Measurements from ENCODE around the gene TEC.
"Not testable (repeated sequence)": the region's sequence is repeated elsewhere in the genome, so short reads cannot be mapped to it uniquely, and the experiment has no call there.

The TEC gene

GRCh38 chr4:48268956-48269860 lies at the start of gene TEC:
Gene TEC, minus strand, starts transcription at chr4:48269838. Its CDS starts 41,224 bp downstream, at chr4:48228614.
- Mint-ChIP-seq H3K27ac (peak within 1 kb of the TSS; percentile 81), H3K9me3 (no peaks in the 10 kb centered on the region), H3K4me1 (peaks cover 32% of the 10 kb centered on the region), H3K36me3 (no peaks in the 10 kb centered on the region), H3K4me3 (peak within 1 kb of the TSS; percentile 91), H3K27me3 (no peaks in the 10 kb centered on the region)
- peak; percentile 67 for ATAC-seq

DNA sequence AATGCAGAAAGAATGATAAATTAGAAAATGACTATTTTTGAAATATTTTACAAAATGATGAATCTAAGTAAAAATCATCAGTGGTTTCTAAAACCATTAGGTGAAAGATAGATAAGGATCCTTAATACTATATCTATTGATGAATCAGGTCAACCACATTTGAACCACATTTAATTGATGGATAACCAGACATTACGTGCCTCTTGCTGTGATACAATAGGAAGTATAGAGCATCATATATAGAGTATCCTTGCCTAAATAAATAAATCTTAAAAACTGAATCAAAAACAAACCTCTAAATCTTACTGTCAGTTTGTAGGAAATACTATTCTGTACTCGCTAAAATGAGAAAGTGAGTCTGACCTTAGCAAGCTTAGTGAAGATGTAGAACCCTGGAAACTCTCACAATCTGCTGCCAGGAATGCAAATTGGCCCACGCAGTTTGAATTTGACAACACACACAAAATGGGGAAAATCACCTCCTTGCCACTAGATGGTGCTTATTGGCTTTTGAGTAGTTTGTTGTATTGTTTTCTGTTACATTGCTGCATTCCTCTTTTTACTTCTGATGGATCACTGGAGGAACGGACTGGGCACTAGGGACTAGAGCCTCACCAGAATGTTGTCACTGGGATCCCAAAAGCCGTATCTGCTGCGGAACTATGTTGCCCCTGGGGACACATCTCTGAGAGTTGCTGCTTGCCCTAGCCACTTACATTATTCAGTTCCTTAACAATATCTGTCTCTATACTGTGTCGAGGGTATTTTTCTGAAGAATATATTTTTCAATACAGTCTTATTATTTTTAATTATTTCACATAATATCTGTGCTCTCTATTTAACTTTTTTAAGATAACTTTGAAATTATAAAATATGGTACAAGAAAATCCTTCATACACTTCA lies 46.3 kb upstream of the TEC start:
- no peaks in the 10 kb centered on the region for H3K9me3 Mint-ChIP-seq
- ATAC-seq = no peak
- H3K36me3 Mint-ChIP-seq = no peaks in the 10 kb centered on the region
- H3K4me3 Mint-ChIP-seq = no peak overlapping the region
- no peaks in the 10 kb centered on the region for H3K27me3 Mint-ChIP-seq
- H3K4me1 Mint-ChIP-seq = peaks cover 6% of the 10 kb centered on the region
- no peak overlapping the region for H3K27ac Mint-ChIP-seq

DNA sequence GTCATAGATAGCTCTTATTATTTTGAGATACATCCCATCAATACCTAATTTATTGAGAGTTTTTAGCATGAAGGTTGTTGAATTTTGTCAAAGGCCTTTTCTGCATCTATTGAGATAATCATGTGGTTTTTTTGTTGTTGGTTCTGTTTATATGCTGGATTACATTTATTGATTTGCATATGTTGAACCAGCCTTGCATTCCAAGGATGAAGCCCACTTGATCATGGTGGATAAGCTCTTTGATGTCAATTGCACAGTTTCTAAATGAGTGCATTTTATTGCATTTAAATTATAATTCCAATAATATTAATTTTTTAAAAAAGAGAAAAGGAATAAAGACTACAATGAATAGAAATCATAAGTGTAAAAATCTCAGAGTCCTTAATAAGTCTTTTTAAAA lies 45.1 kb upstream of the TEC start:
- H3K4me3 Mint-ChIP-seq, H3K27me3 Mint-ChIP-seq, H3K4me1 Mint-ChIP-seq, H3K27ac Mint-ChIP-seq, H3K9me3 Mint-ChIP-seq, ATAC-seq, H3K36me3 Mint-ChIP-seq: not testable (repeated sequence)

DNA sequence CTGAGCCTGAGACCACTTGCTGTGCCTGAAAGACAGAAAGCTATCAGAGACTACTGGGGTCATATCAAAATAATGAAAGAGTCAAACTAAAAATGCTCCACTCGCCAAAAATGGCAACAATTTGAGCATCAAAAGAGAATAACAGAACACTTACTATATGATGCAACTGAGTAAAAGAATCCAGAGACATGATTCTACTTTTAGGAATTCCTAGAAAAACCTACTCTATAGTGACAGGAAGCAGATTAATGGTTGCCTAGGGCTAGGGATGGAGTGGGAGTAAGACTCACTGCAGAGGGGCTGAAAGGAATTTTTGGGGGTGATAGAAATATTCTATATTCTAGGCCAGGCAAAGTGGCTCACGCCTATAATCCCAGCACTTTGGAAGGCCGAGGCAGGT lies 42.3 kb upstream of the TEC start:
- no peaks in the 10 kb centered on the region for H3K27me3 Mint-ChIP-seq
- no peak overlapping the region for H3K27ac Mint-ChIP-seq
- no peaks in the 10 kb centered on the region for H3K9me3 Mint-ChIP-seq
- H3K36me3 Mint-ChIP-seq = no peaks in the 10 kb centered on the region
- H3K4me3 Mint-ChIP-seq = no peak overlapping the region
- ATAC-seq = no peak
- peaks cover 6% of the 10 kb centered on the region for H3K4me1 Mint-ChIP-seq

DNA sequence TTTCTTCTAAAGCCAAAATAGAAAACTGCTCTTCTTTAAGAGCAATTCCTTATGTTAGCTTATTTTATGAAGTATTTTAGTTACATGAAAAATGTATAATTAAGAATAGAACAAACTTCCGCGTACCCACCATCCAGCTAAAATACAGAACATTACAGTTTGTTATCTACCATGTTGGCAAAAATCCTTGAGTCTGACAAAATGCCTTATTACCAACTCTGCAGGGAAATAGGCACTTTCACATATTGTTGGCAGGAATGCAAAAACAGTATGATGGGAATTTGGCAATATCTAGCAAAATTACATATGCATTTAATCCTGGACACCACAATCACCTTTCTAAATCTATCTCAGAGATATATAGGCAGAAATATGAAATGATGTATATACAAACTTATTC lies 39.3 kb upstream of the TEC start:
- Mint-ChIP-seq H3K27ac (no peak overlapping the region), H3K36me3 (no peaks in the 10 kb centered on the region), H3K27me3 (no peaks in the 10 kb centered on the region), H3K4me3 (no peak overlapping the region), H3K4me1 (no peaks in the 10 kb centered on the region), H3K9me3 (no peaks in the 10 kb centered on the region)
- no peak for ATAC-seq

- no peak overlapping the region for H3K4me3 Mint-ChIP-seq
- H3K4me1 Mint-ChIP-seq = no peaks in the 10 kb centered on the region
- H3K9me3 Mint-ChIP-seq = no peaks in the 10 kb centered on the region
- peaks cover 7% of the 10 kb centered on the region for H3K27me3 Mint-ChIP-seq
- ATAC-seq = no peak
- no peak overlapping the region for H3K27ac Mint-ChIP-seq
- H3K36me3 Mint-ChIP-seq = no peaks in the 10 kb centered on the region
These were observed 37.9 kb upstream of the TEC start for GRCh38 chr4:48307528-48307927.

DNA sequence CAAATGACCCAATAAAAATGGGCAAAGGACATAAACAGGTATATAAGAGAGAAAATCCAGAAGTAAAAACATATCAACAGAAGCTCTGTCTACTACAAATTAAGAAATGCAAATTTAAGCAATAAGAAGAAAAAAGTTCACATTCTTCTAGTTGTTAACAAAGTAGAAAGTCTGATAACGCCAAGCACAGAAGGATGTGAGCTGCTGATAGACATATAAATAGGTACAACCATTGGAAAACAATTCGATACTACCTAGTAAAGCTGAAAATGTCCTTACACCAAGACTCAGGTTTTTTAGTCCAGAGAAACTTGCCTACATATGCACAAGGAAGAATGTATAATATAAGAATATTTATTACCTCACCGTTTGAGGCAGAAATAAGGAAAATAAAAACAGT lies 35.9 kb upstream of the TEC start:
- no peak overlapping the region for H3K4me3 Mint-ChIP-seq
- H3K9me3 Mint-ChIP-seq = no peaks in the 10 kb centered on the region
- no peak overlapping the region for H3K27ac Mint-ChIP-seq
- H3K36me3 Mint-ChIP-seq = no peaks in the 10 kb centered on the region
- H3K27me3 Mint-ChIP-seq = peaks cover 10% of the 10 kb centered on the region
- H3K4me1 Mint-ChIP-seq = no peaks in the 10 kb centered on the region
- ATAC-seq = no peak

GRCh38 chr4:48300004-48300403 lies 30.4 kb upstream of the TEC start:
- Mint-ChIP-seq H3K4me1 (peaks cover 7% of the 10 kb centered on the region), H3K9me3 (no peaks in the 10 kb centered on the region), H3K27ac (no peak overlapping the region), H3K27me3 (peaks cover 10% of the 10 kb centered on the region), H3K36me3 (no peaks in the 10 kb centered on the region), H3K4me3 (no peak overlapping the region)
- no peak for ATAC-seq

- H3K4me3 Mint-ChIP-seq = no peak overlapping the region
- ATAC-seq = no peak
These were observed 29.9 kb upstream of the TEC start for GRCh38 chr4:48299560-48299959.

GRCh38 chr4:48297256-48297846 lies 27.7 kb upstream of the TEC start:
- Mint-ChIP-seq H3K36me3 (no peaks in the 10 kb centered on the region), H3K4me1 (peaks cover 7% of the 10 kb centered on the region), H3K9me3 (no peaks in the 10 kb centered on the region), H3K27ac (no peak overlapping the region), H3K27me3 (peaks cover 1% of the 10 kb centered on the region), H3K4me3 (no peak overlapping the region)
- no peak for ATAC-seq

More at GRCh38 chr4:48299560-48299959, 29.9 kb upstream of the TEC start:
- Mint-ChIP-seq H3K27ac (no peak overlapping the region), H3K27me3 (peaks cover 10% of the 10 kb centered on the region), H3K9me3 (no peaks in the 10 kb centered on the region), H3K4me1 (peaks cover 7% of the 10 kb centered on the region), H3K36me3 (no peaks in the 10 kb centered on the region)

DNA sequence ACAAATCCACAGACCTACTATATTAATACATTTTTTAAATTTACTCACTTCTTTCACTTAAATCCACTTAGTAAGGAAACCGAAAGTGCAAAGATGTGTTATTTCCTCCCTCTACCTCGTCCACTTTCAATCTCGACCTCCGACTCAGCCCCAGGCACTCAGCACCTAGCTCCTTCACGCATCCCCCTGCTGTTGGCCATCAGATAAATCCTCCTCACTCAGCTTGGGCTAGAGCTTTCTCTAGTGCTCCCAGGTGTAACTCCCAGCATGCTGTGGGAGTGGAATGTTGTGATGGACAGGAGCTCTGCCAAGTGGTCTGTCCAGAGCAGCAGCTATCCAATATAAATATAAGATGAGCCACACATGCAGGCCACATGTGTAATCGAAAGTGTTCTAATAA lies 26.7 kb upstream of the TEC start:
- no peak for ATAC-seq
- Mint-ChIP-seq H3K4me3 (peak overlapping the region; percentile 57), H3K36me3 (peaks cover 5% of the 10 kb centered on the region), H3K27me3 (no peaks in the 10 kb centered on the region), H3K27ac (peak overlapping the region; percentile 47), H3K9me3 (no peaks in the 10 kb centered on the region), H3K4me1 (peaks cover 7% of the 10 kb centered on the region)

GRCh38 chr4:48295116-48295515 lies 25.5 kb upstream of the TEC start:
- H3K4me1 Mint-ChIP-seq = peaks cover 7% of the 10 kb centered on the region
- no peak overlapping the region for H3K27ac Mint-ChIP-seq
- H3K36me3 Mint-ChIP-seq = peaks cover 5% of the 10 kb centered on the region
- no peaks in the 10 kb centered on the region for H3K27me3 Mint-ChIP-seq
- no peak for ATAC-seq
- H3K4me3 Mint-ChIP-seq = no peak overlapping the region
- H3K9me3 Mint-ChIP-seq = no peaks in the 10 kb centered on the region

DNA sequence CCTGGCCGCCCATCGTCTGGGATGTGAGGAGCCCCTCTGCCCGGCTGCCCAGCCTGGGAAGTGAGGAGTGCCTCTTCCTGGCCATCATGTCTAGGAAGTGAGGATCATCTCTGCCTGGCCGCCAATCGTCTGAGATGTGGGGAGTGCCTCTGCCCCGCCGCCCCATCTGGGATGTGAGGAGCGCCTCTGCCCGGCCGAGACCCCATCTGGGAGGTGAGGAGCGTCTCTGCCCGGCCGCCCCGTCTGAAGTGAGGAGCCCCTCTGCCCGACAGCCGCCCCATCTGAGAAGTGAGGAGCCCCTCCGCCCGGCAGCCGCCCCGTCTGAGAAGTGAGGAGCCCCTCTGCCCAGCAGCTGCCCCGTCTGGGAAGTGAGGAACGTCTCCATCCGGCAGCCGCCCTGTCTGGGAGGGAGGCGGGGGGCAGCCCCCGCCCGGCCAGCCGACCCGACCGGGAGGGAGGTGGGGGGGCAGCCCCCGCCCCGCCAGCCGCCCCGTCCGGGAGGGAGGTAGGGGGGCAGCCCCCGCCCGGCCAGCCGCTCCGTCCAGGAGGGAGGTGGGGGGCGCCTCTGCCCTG lies 22.7 kb upstream of the TEC start:
- not testable (repeated sequence) for H3K4me3 Mint-ChIP-seq, ATAC-seq, H3K4me1 Mint-ChIP-seq, H3K36me3 Mint-ChIP-seq, H3K9me3 Mint-ChIP-seq, H3K27me3 Mint-ChIP-seq, H3K27ac Mint-ChIP-seq

DNA sequence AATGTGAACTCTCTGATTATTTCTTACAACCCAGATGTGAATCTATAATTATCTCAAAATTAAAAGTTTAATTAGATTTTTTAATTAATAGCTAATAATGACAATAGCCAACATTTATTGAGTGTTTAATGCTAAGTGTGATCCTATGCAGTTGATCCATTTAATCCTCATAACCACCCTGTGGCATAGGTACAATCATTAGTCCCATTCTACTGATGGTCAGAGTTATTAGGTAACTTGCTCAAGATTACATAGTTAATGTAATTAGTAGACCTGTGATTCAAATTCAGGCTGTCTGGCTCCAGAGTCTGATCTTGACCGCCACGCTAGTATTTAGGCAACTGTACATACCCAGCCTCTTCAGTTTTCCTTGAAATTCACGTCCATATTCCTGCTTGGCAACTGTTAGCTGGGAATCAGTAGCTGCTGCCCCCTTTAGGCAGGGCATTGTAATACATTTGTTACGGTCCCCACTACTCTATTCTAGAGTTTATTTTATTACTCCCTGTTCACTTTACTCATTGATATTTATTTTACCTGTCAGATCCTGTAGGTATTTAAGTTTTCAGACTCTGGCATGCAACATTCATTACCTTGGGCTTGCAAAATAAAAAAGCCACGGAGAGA lies 20.6 kb upstream of the TEC start:
- H3K27me3 Mint-ChIP-seq = no peaks in the 10 kb centered on the region
- H3K9me3 Mint-ChIP-seq = peaks cover 3% of the 10 kb centered on the region
- peaks cover 5% of the 10 kb centered on the region for H3K36me3 Mint-ChIP-seq
- no peak overlapping the region for H3K27ac Mint-ChIP-seq
- no peak for ATAC-seq
- no peaks in the 10 kb centered on the region for H3K4me1 Mint-ChIP-seq
- H3K4me3 Mint-ChIP-seq = no peak overlapping the region

- Mint-ChIP-seq H3K36me3 (peaks cover 18% of the 10 kb centered on the region), H3K9me3 (peaks cover 20% of the 10 kb centered on the region)
- not testable (repeated sequence) for H3K4me3 Mint-ChIP-seq, ATAC-seq, H3K4me1 Mint-ChIP-seq, H3K27ac Mint-ChIP-seq, H3K27me3 Mint-ChIP-seq
These were observed 16.4 kb upstream of the TEC start for GRCh38 chr4:48286060-48286459.

Measured in stimulated activated memory B cell treated with anti-CD40 and anti-IgM and Interleukin-4, amounts not matched to agents 10 μg/mL and 1 μg/mL and 100 μg/mL, for 72 hours (primary cell).